NAMALWA (cell line): ENCODE measurements around the gene CDRT4.

Source experiments
- DNase-seq: peaks from one replicate; pipeline ENCODE4 v3.0.0-alpha.2; 2015; ENCODE audit warnings: low spot score

CDRT4 gene

GRCh38 chr17:15431766-15432165 lies 35.7 kb downstream of the CDRT4 start:
- no peak for DNase-seq

DNA sequence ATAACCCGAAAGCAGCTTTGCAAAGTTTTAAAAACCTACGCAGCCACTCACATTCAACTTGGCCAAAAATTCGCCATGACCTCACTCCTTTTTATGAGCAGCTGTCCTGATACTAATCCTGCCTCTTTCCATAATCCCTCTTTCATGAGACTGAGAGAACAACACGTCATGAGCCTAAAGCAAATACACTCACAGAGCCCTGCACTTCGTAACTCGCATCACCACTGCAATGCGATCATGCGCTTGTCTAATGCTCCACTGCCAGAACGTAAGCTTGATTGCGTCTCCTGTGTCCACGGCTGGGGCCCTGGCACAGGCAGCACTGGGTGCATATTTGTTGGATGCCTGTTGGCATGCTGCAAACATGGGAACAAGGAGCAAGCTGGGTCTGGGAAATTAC lies 36.2 kb downstream of the CDRT4 start:
- DNase-seq: no peak

DNA sequence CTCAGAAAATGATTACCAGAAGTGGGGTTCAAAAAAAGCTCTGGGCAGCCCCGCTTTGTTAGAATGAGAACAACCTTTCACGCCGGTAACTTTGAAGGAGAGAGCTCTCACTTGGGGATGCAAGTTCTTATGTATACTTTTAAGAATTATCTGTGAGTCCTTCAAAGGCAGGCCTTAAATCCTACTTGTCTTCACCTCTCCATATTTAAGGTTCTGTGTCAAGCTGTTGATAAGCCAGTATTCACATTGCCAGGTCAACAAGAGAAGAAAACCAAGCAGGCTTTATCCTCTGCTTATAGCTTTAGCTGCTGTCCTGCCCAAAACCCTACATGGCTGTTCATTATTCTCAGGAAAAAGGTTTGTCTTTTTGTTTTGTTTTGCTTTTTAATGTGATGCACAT lies 42.9 kb downstream of the CDRT4 start:
- DNase-seq: no peak

GRCh38 chr17:15422392-15422965 lies 44.9 kb downstream of the CDRT4 start:
- DNase-seq: no peak

- no peak for DNase-seq
These were observed 48.6 kb downstream of the CDRT4 start for GRCh38 chr17:15418781-15419180.

DNA sequence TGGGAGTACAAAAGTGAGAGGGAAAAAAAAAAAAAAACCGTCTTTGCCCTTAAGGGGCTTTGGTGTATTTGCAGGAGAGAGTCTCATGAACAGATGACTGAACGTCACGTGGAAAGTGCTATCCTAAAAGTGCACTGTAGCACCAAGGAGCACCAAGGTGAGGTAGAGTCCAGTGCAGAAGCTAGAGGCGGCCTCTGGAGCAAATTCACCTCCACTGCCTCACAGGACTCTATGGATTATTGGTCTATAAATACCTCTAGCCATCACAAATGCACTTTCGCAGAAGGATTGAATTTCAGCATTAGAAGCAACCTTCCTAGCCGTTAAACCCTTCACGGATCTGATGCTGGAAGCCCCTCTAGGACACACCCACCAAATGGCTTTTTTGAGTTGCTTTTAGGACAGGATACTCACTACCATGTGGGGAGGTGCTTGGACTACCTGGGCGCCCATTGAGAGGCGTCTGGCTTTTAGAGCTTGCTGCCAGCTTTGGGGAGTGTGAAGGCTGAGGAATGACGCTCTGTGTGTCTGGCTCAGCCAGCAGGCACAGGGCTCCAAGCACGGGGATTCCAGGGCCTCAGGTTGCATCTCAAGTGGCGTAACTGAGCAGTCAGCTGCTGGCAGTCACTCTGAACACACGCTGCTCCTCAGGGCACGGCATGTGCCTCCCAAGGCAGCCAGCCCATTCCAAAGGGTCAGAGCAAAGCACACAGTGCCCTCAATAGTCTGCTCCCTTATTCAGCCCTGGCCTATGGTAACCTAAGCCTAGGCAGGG lies 52.7 kb downstream of the CDRT4 start:
- DNase-seq: no peak

- no peak for DNase-seq
These were observed 54.2 kb downstream of the CDRT4 start for GRCh38 chr17:15413101-15413771.

- DNase-seq: no peak
These were observed 54.8 kb downstream of the CDRT4 start for GRCh38 chr17:15412606-15413005.

- DNase-seq: no peak
These were observed 55.8 kb downstream of the CDRT4 start for GRCh38 chr17:15411384-15412198.

DNA sequence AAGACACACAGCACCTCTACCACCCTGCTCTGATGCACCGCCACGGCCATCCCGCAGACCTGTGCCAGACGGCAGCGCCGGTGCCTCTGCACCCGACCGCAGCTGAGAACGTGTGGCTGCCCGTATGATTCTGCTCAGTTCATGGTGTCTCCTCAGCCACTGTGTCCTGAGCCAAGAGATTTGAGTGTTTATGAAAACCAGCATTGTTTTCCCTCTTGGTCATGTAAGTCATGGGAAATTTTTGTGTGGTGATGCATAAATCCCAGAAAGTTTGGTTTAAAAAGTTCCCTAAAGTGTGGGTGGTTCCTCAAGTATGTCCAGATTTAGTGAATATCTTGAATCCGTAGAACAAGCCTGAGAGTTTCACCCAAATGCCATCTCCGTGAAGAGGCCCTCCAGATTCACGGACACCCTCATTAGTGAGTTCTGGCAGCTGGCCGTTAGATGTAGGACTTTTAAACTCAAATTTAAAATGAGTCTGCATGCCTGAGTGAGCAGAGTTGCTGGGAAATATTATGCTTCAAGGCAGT lies 57.6 kb downstream of the CDRT4 start:
- no peak for DNase-seq

- DNase-seq: no peak
These were observed 58.6 kb downstream of the CDRT4 start for GRCh38 chr17:15408803-15409202.

DNA sequence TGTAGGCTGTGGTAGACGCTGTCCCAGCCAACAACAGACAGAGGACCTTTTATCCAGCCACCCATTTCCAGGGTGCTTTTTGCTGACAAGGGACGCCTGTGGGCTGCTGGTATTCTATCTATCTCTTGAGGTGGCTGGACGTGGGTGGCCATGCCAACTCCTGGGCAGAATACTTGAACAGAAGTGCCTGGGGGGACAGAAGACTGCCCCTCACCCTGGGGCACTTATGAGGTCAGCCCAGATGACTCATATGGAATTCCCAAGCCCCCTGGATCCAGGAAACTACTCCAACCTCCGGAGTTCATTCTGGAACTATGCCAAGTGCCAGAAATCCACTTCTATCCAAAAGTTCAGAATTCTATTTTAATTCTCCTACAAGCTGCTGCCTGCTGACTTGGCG lies 61.3 kb downstream of the CDRT4 start:
- no peak for DNase-seq

- no peak for DNase-seq
These were observed 62.4 kb downstream of the CDRT4 start for GRCh38 chr17:15405058-15405415.

GRCh38 chr17:15404106-15405057 lies 63.0 kb downstream of the CDRT4 start:
- no peak for DNase-seq

GRCh38 chr17:15403276-15403939 lies 64.0 kb downstream of the CDRT4 start:
- no peak for DNase-seq

DNA sequence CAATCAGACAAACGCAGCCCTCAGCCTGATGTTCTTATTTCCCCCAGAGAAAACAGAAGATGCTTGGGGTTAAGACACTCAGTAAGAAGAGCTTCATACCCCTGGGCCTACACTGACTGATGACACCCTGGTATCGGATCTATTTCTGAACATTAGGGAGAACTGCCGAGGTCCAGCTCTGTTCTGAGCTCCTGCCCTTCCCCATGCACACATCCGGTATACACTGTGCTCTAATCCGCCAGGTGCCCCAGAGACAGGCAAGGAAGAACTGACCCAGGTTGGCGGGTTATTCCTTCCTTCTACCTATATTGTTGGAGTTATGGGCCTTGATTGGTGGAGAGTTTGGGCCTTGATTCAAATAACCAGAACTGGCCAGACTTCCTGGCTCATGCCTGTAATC lies 68.0 kb downstream of the CDRT4 start:
- DNase-seq: no peak

GRCh38 chr17:15398736-15399331 lies 68.6 kb downstream of the CDRT4 start:
- DNase-seq: no peak

DNA sequence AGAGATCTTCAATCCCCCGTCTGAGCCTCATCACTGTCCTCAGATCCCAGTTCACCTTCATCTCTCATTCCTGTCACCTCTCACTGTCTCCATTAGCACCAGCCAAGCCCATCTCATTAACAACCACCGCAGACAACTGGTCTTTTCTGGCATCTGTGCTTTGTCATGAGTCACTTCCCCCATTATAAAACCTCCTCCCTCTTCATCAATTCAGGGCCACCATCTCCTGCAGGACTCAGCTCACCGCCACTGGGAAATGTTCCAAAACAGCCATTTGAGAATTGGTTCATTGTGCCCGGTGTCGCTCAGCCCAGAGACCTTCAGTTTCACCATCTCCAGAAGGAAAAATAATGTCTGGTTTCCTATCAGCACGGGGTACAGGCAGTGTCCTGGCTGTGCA lies 69.1 kb downstream of the CDRT4 start:
- DNase-seq: no peak

DNA sequence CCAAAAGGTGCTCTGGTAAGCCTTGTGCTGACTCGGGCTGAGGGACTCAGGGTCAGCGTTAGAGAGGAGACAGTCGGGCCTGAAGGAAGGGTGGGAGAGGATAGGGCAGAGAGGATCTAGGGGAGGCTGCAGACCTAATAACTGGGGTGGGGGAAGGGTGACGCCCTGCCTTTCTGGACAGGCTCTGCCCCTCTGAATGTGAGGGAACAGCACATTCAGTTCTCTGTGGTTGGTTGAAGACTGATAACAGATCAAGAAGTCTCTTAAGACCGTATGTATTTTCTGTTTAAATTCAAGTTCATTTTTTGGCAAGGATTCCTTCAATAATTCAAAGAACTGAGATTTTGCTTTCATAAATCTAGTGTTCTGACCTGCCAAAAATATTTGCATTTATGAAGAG lies 69.8 kb downstream of the CDRT4 start:
- DNase-seq: no peak

- DNase-seq: no peak
These were observed 72.3 kb downstream of the CDRT4 start for GRCh38 chr17:15395091-15395490.
